Islet of Langerhans (tissue), 1 donor: ENCODE results near the gene R3HDML.

Source experiments
- FAIRE-seq: peaks from one replicate; lab custom pipeline; 2011; peaks lifted over from hg19 to GRCh38; lab: Jason Lieb, UNC

The R3HDML gene

GRCh38 chr20:44364068-44364467 lies 27.2 kb downstream of the R3HDML start:
- FAIRE-seq, result no peak

GRCh38 chr20:44364780-44365179 lies 27.9 kb downstream of the R3HDML start:
- no peak for FAIRE-seq

GRCh38 chr20:44367746-44368145 lies 30.9 kb downstream of the R3HDML start:
- FAIRE-seq, result no peak

DNA sequence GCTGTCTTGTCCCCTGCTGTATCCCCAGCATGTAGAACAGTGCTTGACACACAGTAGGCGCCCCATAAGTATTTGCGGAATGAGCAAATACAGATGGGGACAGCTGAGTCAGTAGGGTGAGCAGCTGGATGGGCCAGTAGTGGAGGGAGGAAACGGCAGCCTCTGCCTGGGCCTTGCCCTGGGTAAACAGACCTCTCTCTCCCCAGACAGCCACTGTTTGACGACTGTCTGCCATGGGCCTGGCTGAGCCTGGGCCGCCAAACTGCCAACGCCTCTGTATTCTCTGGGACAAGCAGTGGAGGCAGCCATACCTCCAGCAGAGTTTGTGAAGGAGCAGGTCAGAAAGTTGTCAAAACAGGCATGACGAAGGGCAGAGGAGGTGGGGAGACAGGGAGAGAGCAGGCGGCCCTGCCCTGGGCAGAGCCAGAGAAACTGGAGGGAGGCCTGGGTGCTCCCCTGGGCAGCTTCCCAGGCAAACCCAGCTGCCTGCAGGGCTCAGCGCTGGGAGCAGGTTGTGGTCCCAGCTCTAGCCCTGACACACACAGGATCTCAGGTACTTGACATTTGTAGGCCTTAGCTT lies 33.9 kb downstream of the R3HDML start:
- no peak for FAIRE-seq

- no peak for FAIRE-seq
Observed at GRCh38 chr20:44382641-44383040, 45.8 kb downstream of the R3HDML start.

GRCh38 chr20:44384423-44385027 lies 47.7 kb downstream of the R3HDML start:
- FAIRE-seq, result no peak

DNA sequence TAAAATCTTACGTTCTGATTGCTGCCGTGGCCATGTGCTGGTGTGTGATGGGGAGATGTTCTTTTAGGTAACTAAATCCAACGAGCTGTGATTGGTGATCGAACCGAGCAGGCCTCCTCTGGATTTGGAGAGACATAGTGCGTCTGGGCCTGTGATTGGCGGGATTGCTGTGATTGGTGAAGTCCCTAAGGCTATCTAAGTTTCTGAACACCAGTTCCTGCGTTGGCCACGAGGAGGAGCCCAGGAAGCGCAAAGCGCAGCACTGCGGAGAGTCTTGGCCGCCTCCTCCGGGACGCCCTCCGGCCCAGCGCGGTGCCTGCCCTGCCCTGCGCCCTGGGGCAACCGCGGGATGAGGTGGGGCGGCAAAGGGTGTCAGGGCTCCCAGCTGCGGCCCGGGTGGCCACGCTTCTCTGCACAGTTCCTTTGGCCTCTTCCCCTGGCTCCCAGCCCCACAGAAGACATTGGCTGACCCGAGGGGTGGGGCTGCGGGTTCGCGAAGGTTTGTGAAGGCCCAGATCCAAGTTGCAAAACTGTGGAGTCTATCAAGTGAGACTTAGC lies 51.7 kb downstream of the R3HDML start:
- no peak for FAIRE-seq

- FAIRE-seq, result no peak
Observed at GRCh38 chr20:44389871-44390270, 53.0 kb downstream of the R3HDML start.

- FAIRE-seq, result no peak
Observed at GRCh38 chr20:44390280-44390679, 53.4 kb downstream of the R3HDML start.

- no peak for FAIRE-seq
Observed at GRCh38 chr20:44392088-44392775, 55.4 kb downstream of the R3HDML start.

DNA sequence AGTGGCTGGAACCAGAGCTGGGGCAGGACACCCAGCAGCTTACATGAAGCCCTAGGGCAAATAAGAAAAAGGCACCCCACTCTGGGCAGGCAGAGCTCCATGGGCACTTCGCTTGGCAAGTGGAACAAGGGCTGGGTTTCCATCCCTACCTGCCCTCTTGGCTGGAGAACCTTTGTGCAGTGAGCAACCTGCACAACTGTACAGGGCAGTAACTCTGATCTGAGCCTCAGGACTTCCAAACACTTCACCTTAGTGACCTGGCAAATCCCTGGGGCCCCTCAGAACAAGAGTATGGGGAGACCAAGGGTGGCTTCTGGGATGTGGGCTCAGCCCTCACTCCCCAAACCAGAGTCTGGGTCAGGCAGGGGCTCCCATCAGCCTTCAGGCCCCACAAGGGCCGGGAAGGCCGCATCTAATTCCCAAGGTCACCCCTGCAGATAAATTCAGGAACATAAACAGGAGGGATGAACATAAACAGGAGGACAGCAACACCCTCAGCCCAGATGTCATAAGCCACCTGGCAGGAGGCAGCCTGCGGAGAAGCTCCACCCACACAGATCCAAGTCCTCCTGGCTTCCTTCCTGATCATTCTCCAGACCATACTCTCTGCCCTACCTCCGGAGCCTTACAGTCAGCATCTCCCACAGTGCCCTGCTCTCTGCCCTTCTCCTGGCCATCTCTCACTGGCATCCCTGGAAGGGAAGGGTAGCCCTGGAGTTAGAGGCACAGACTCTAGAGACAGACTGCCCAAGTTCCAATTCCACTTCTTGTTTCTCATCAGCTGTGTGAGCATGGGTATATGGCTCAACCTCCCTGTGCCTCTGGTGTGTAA lies 56.1 kb downstream of the R3HDML start:
- FAIRE-seq, result no peak

DNA sequence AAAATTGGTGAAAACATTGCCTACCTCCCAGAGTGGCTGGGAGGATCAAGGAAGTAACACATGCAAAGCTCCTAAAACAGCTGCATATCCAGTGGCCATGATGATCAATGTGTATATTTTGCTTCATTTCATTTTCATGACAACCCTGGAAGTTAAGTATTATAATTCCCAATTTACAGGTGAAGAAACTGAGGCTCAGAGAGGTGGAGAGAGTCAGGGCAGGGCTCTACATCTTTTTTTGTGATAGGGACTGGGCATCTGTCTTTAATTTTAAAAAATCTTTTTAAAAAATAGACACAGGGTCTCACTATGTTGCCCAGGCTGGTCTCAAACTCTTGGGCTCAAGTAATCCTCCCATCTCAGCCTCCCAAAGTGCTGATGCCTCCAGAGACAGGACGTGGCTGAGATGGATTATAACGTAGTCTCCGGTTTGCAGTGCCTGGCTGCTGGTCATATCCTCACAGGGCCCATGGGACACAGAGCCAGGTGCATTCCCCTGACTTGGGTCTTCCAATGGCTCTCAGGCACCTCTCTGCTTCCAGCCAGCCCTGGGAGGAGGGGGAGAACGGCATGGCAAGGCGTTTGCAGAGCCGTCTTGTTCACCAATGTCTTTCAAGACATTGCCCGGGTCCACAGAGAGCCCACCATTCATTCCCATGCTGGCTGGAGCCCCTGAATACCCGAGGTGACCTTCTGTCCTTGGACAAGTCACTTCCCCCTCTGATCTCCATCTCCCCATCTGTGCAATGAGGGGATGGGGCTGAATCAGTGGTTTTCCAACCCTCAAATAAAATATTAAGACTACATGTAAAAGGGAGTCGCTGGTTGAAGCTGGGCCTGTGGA lies 57.0 kb downstream of the R3HDML start:
- FAIRE-seq, result no peak

- FAIRE-seq, result no peak
Observed at GRCh38 chr20:44394452-44394701, 57.5 kb downstream of the R3HDML start.

GRCh38 chr20:44394702-44395460 lies 58.0 kb downstream of the R3HDML start:
- no peak for FAIRE-seq

GRCh38 chr20:44395461-44396340 lies 58.9 kb downstream of the R3HDML start:
- FAIRE-seq, result no peak

GRCh38 chr20:44396369-44397130 lies 59.7 kb downstream of the R3HDML start:
- FAIRE-seq, result no peak

DNA sequence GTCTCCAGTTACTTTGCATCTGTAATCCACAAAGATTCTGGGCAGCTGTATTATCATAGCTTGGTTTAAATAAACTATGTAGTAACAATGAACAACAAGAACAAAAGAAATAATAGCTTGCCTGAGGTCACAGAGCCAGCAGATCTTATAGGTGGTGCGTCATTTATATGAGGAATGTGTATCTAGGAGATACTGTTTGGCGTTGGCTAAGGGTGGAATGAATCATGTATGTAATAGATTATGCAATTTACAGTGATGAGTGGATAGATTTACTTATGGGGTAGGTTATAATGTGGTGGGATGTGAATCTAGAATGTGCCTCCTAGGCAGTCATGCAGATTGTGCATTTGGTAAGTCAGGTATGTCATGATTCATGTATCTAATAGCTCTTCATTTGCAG lies 61.5 kb downstream of the R3HDML start:
- FAIRE-seq, result no peak

DNA sequence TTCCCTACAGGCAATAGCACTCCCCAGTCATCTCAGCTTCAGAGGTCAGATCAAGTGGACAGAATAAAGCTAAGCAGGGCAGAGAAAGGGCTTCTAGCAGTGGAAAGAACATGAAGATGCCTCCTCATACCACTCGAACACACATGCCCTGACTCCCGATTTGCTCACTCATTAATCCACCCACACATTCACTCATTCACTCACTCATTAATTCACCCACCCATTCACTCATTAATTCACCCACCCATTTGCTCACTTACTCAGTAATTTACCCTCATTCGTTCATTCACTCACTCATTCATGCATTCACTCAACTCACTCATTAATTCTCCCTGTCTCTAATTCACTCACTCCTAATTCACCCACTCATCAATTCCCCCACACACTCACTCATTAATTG lies 62.6 kb downstream of the R3HDML start:
- no peak for FAIRE-seq

GRCh38 chr20:44400671-44400969 lies 63.8 kb downstream of the R3HDML start:
- no peak for FAIRE-seq
